ENCODE data around the gene C1orf105. TPM values are rescaled to one million over a fixed set of nuclear protein-coding genes. Genes with fewer than 3 reads are reported as not detected.
A peak's percentile ranks its signal among the peaks of the same experiment; 100 is the strongest.

Gene C1orf105
- total and polyA plus RNA-seq, 2 of the 13 experiments (the other 11 are each of a cell fraction or from before 2014, with no cell fraction given) = 0.15 to 0.45 TPM

DNA sequence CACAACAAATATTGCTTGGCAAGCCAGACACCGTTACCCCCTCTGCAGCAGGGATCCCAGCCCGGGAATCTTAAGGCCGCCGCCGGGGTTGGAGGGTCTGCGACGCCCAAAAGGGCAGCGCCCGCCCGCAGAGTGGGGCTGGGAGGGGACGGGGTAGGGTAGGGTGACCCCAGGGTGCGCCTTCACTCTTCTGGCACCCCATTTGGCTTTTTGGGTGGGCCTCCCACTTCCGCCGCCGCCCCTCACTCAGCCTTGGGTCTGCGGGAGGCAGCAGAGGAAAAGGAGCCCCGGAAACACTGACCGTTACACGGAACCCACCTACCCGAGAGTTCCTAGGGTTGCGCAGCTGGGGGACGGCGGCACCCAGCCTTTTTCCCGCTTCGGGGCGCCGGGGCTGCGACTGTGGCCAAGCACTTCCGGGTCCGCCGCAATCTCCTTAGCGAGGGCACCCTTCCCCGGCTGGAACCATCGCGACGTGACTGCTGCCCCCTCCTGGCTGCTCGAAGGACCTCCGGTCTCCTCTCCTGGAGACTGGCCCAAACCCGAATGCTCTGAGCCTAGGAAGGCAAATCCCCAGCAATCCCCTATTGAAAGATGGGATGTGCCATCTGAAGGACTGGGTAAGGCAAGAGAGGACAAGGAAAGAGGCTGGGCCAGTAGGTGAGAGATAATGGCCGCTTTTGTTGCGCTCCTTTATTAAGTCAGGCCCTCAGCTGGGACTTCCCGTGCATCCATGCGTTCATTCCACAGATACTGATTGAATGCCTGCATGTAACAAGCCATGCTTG lies 23.4 kb downstream of the C1orf105 start, which contains the start of gene PIGC (continued):
- TF ChIP-seq ARID4A (CRISPR knock-in tag; IDR thresholded peaks at IDR 0.05; ENCODE audit: borderline replicate concordance) = peak; percentile 84
- TF ChIP-seq TEAD2 (CRISPR knock-in tag; IDR thresholded peaks at IDR 0.05) = no peak
- TF ChIP-seq ZNF550 (CRISPR knock-in tag; IDR thresholded peaks at IDR 0.05; ENCODE audit: borderline replicate concordance) = peak; percentile 60; the same call in 1 of the 2 replicates
- no peak for TF ChIP-seq ZKSCAN5 (CRISPR knock-in tag; IDR thresholded peaks at IDR 0.05)
- peak; percentile 83; the same call in 1 of the 2 replicates for TF ChIP-seq TFDP1 (CRISPR knock-in tag; IDR thresholded peaks at IDR 0.05; ENCODE audit: borderline replicate concordance)
- peak; percentile 81 for TF ChIP-seq TBX2 (CRISPR knock-in tag; IDR thresholded peaks at IDR 0.05; ENCODE audit: borderline replicate concordance)
- TF ChIP-seq ZNF230 (CRISPR knock-in tag; IDR thresholded peaks at IDR 0.05) = peak; percentile 88; the same call in 1 of the 2 replicates
- no peak for TF ChIP-seq MAZ (IDR thresholded peaks at IDR 0.05; ENCODE audit: borderline replicate concordance, low read depth, low read length)
- TF ChIP-seq MAZ (CRISPR knock-in tag; IDR thresholded peaks at IDR 0.05; ENCODE audit: low read depth) = peak; percentile 77
- TF ChIP-seq ZNF768 (CRISPR knock-in tag; IDR thresholded peaks at IDR 0.05) = peak; percentile 78
- no peak for TF ChIP-seq NONO (IDR thresholded peaks at IDR 0.05)
- peak; percentile 51; the same call in 1 of the 2 replicates for TF ChIP-seq NONO (CRISPR knock-in tag; conservative IDR thresholded peaks at IDR 0.05)
- peak; percentile 90 for TF ChIP-seq KMT2A (CRISPR knock-in tag; IDR thresholded peaks at IDR 0.05)
- TF ChIP-seq SPEN (CRISPR knock-in tag; IDR thresholded peaks at IDR 0.05; ENCODE audit: low read depth) = peak; percentile 84
- TF ChIP-seq, protein P1, sequence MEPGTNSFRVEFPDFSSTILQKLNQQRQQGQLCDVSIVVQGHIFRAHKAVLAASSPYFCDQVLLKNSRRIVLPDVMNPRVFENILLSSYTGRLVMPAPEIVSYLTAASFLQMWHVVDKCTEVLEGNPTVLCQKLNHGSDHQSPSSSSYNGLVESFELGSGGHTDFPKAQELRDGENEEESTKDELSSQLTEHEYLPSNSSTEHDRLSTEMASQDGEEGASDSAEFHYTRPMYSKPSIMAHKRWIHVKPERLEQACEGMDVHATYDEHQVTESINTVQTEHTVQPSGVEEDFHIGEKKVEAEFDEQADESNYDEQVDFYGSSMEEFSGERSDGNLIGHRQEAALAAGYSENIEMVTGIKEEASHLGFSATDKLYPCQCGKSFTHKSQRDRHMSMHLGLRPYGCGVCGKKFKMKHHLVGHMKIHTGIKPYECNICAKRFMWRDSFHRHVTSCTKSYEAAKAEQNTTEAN (CRISPR knock-in tag; conservative IDR thresholded peaks at IDR 0.05) = no peak
- TF ChIP-seq, protein P2, sequence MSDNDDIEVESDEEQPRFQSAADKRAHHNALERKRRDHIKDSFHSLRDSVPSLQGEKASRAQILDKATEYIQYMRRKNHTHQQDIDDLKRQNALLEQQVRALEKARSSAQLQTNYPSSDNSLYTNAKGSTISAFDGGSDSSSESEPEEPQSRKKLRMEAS (IDR thresholded peaks at IDR 0.05) = peak; percentile 72
- no peak; the same call in none of the 2 replicates for TF ChIP-seq RARA (CRISPR knock-in tag; IDR thresholded peaks at IDR 0.05)
- 0 out of 2 replicates have a peak, but pooled peaks have one; percentile 60 for TF ChIP-seq ZNF83 (CRISPR knock-in tag; IDR thresholded peaks at IDR 0.05; ENCODE audit: borderline replicate concordance)
- TF ChIP-seq HDAC1 (CRISPR knock-in tag; IDR thresholded peaks at IDR 0.05) = peak; percentile 84
- TF ChIP-seq TAF1 (CRISPR knock-in tag; IDR thresholded peaks at IDR 0.05) = peak; percentile 80

Measured in HepG2 (cell line).